Naive B cell (primary cell): ENCODE results near the gene LASP1NB.

ENCODE experiments used
- ATAC-seq, 2 donors: fragments of 150-1000 bp; cut with Tn5 transposase; 2 replicates each; pipeline ENCODE4 v1.10.0; 2021; ENCODE audit warnings: low read depth in 2 of 2, mild to moderate bottlenecking in 2 of 2, moderate library complexity in 2 of 2
- DNase-seq: peaks from one replicate; pipeline ENCODE4 v3.0.0; 2022
- H3K27ac Mint-ChIP-seq, 6 donors: one replicate each; pipeline ENCODE4 v1.8.0; 2020 to 2022; ENCODE audit warnings: mild to moderate bottlenecking in 6 of 6, mixed read lengths in 6 of 6, moderate library complexity in 5 of 6, inconsistent platforms in 2 of 6
- H3K27me3 Mint-ChIP-seq, 3 donors: one replicate each; pipeline ENCODE4 v1.8.0; 2021 to 2022; ENCODE audit warnings: mixed read lengths in 3 of 3, mild to moderate bottlenecking in 1 of 3
- H3K36me3 Mint-ChIP-seq, 2 donors: one replicate each; pipeline ENCODE4 v1.8.0; 2020 to 2022; ENCODE audit warnings: mixed read lengths in 2 of 2, inconsistent platforms in 1 of 2, mild to moderate bottlenecking in 1 of 2
- H3K4me1 Mint-ChIP-seq, 3 donors: one replicate each; pipeline ENCODE4 v1.8.0; 2020 to 2022; ENCODE audit warnings: mixed read lengths in 3 of 3, inconsistent platforms in 1 of 3, mild to moderate bottlenecking in 1 of 3, moderate library complexity in 1 of 3
- H3K4me3 Mint-ChIP-seq, 8 donors: one replicate each; pipeline ENCODE4 v1.8.0; 2020 to 2022; ENCODE audit warnings: mild to moderate bottlenecking in 8 of 8, mixed read lengths in 8 of 8, moderate library complexity in 8 of 8, inconsistent platforms in 2 of 8
- H3K9me3 Mint-ChIP-seq, 7 donors: one replicate each; pipeline ENCODE4 v1.8.0; 2020 to 2022; ENCODE audit warnings: mixed read lengths in 7 of 7, mild to moderate bottlenecking in 5 of 7, inconsistent platforms in 2 of 7, moderate library complexity in 1 of 7

LASP1NB gene

GRCh38 chr17:38925263-38925995 is at the start of gene LASP1NB:
LASP1NB (plus strand) TSS chr17:38925614.
- H3K4me1 Mint-ChIP-seq = peaks cover 11 to 16% (median 14%) of the 10 kb centered on the region in 3 donors
- no peaks in the 10 kb centered on the region for H3K9me3 Mint-ChIP-seq
- H3K36me3 Mint-ChIP-seq = no peaks in the 10 kb centered on the region
- no peaks in the 10 kb centered on the region for H3K27me3 Mint-ChIP-seq
- DNase-seq (no peak), ATAC-seq (no peak)
- H3K4me3 Mint-ChIP-seq = no peak within 1 kb of the TSS
- H3K27ac Mint-ChIP-seq = peak within 1 kb of the TSS in 5 of 6 donors; percentile 5 to 64 (median 56)

DNA sequence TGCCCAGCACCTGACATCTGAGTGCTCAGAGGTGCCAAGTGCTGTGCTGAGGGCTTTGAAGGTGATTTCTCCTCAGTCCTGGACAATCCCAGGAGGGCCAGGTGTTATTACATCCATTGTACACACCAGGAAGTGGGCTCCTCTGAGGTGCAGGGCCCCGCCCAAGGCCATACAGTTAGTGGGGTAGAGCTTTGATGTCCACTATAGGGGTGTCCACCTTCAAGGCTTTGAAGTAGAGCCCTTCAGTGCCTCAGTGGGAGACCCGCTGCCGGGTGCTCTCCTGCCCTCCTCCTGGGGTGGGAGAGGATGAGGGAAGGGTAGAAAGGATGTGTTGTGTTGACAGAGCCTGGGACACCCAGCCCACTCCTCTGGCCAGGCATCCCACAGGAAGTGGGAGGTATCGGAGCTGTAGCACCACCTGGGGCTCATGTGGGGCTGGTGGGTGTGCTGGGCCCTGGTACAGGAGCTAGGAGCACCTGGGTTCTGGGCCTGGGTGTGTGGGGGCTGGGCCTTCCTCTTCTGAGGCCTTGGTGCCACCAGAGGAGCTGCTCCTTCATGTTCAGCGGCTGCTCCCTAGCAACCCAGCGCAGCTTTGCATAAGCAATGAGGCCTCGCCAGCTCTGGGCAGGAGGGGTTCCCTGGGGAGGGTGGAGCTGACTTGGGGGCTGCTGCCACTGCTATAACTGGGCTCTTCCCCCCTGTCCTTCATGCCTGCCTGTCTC is 48.1 kb upstream of the LASP1NB start:
- DNase-seq = peak; percentile 51

DNA sequence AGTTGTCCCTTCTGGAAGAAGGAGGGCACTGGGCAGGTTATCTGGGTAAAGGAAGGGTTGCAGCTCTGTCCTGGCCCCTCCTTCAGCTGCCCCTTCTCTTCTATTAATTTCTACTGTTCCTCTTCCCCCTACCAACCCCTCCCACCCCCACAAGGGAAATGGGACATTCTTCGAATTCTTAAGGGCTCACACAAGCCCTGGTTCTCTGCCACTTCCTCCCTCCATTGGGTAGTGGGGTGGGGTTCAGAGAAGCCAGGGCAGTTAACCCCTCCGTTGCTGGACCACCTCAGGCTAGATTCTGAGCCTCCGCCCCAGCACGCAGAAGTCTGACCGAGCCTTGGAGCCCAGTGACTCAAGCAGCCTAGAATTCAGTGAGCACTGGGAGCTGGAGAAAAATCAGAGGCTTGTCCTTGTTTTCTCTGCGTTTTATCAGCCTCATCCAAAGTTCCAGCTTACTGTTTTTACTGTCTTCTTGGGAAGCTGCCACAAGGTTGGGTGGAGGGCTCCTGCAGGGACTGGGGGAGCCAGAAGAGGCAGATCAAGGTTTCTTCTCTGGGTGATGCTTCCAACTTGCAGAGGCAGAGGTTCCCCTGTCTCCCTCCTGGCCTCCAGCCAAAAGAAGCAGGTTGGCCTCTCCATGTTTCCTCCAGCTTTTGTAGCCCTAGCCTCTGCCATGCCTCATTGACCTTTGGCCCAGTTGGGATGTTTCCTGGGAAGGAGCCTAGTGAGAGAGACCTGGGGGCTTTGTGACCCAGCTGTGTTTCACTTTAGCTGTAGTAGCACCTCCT is 45.3 kb upstream of the LASP1NB start:
- Mint-ChIP-seq H3K27ac (peak overlapping the region in 4 of 6 donors; percentile 9 to 79 (median 24)), H3K4me3 (peak overlapping the region in 1 of 8 donors; percentile 15), H3K9me3 (no peaks in the 10 kb centered on the region), H3K4me1 (peaks cover 64 to 93% (median 78%) of the 10 kb centered on the region in 3 donors), H3K27me3 (no peaks in the 10 kb centered on the region), H3K36me3 (peaks cover 0 to 8% of the 10 kb centered on the region in 2 donors)
- no peak for DNase-seq
- no peak for ATAC-seq

More for the DNA sequence above, 48.1 kb upstream of the LASP1NB start:
- peak overlapping the region; percentile 22 to 77 (median 62) for H3K4me3 Mint-ChIP-seq
- H3K4me1 Mint-ChIP-seq = peaks cover 64 to 96% (median 87%) of the 10 kb centered on the region in 3 donors
- ATAC-seq = peak; percentile 94 to 95
- peak overlapping the region; percentile 6 to 90 (median 85) for H3K27ac Mint-ChIP-seq
- H3K9me3 Mint-ChIP-seq = no peaks in the 10 kb centered on the region
- H3K27me3 Mint-ChIP-seq = no peaks in the 10 kb centered on the region
- H3K36me3 Mint-ChIP-seq = peaks cover 0 to 8% of the 10 kb centered on the region in 2 donors

- H3K27ac Mint-ChIP-seq = peak overlapping the region in 4 of 6 donors; percentile 82 to 94 (median 87)
- H3K27me3 Mint-ChIP-seq = no peaks in the 10 kb centered on the region
- no peak for DNase-seq
- ATAC-seq = no peak
- peaks cover 75 to 94% (median 79%) of the 10 kb centered on the region in 3 donors for H3K4me1 Mint-ChIP-seq
- H3K4me3 Mint-ChIP-seq = peak overlapping the region in 3 of 8 donors; percentile 9 to 80 (median 51)
- H3K36me3 Mint-ChIP-seq = peaks cover 0 to 8% of the 10 kb centered on the region in 2 donors
- H3K9me3 Mint-ChIP-seq = no peaks in the 10 kb centered on the region
Observed at GRCh38 chr17:38881600-38882191, 43.7 kb upstream of the LASP1NB start.

DNA sequence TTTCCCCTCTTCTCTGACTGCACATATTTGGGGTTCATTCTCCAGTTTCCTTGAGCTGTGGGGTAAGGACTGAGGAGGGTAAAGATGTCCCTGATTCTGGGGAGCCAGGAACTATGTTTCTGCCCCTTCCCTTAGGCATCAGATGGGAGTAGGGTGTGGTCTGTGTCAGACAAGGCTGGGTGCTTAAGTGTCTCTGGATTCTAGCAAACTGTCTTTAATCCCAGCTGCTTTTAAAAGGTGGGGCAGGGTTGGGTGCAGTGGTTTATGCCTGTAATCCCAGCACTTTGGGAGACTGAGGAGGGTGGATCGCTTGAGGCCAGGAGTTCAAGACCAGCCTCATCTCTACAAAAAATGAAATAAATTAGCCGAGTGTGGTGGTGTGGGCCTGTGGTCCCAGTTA is 42.5 kb upstream of the LASP1NB start:
- Mint-ChIP-seq H3K27me3 (no peaks in the 10 kb centered on the region), H3K4me1 (peaks cover 67 to 82% (median 67%) of the 10 kb centered on the region in 3 donors), H3K9me3 (no peaks in the 10 kb centered on the region), H3K4me3 (peak overlapping the region in 4 of 8 donors; percentile 61 to 89 (median 78)), H3K36me3 (peaks cover 0 to 8% of the 10 kb centered on the region in 2 donors), H3K27ac (peak overlapping the region in 4 of 6 donors; percentile 27 to 90 (median 83))
- ATAC-seq = no peak
- no peak for DNase-seq

DNA sequence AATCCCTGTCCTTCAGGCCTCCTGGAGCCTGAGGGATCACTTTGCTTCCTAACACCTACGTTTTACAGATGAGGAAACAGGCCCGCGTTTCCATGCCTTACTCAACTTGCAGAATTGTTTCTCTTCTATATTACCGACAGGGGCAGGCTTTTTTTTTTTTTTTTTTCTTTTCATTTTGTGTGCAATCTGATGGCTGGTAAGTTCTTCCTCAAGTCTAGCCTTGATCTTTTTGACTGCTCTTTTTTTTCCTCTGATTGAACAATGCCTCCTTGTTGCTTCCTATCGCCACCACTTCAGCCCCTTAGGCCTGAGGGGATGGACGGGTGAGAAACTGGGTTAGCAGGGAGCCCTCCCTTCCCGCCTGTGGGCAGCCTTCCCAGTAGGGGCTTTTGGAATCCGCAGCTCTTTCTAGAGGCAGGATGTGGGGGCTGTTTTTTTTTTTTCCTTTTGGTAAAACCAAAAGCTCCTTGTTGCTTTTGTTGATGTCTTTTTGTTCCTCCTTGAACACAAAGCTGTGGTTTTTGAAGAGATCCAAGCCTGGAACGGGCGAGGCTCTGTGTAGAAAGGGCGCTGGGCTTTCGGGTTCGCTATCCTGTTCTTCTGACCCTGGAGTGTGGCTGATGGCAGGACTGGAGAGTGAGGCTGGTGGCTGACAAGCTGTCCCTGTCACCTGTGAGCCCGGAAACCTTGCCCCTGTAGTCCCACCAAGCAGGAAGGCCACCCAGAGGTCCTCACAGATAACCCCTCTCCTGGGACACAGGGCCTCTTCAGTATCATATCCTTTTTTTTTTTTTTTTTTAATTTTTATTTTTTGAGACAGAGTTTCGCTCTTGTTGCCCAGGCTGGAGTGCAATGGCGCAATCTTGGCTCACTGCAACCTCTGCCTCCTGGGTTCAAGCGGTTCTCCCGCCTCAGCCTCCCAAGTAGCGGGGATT is 41.6 kb upstream of the LASP1NB start:
- Mint-ChIP-seq H3K4me3 (peak overlapping the region in 7 of 8 donors; percentile 33 to 89 (median 69)), H3K27me3 (no peaks in the 10 kb centered on the region), H3K4me1 (peaks cover 57 to 72% (median 58%) of the 10 kb centered on the region in 3 donors), H3K36me3 (peaks cover 0 to 8% of the 10 kb centered on the region in 2 donors), H3K27ac (peak overlapping the region; percentile 9 to 94 (median 90)), H3K9me3 (no peaks in the 10 kb centered on the region)
- ATAC-seq = peak; percentile 40 to 83
- no peak for DNase-seq

DNA sequence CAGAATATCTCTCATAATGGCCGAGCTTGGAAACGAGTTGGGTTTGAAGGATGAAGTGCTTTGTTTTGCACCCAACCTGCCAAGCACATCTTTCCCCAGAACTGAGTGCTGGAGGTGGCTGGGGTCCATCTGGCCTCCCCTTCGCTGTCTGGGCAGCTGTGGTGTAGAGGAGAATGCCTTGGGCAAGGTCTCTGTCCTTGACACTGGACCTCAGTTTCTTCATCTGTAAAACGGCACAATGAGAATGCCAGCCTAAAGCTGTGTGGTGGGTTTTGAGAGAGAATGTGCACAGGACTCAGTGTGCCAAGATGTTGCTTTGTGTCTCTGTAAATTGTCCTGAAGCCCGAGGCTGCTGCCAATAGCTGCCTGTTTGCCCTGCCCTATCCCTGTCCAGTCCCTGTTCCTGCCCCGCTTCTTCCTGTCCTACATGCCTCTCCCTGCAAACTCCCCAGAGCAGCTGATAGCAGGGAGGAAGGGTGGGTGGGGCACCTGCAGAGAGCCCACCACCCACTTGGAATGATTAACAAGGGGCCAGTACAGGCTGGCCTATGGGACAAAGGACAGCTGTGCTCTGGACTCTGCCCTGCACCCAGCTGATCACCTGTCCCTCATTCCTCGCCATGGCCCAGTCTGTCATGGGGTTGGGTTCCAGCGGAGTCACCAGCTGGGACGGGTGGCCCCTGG is 40.2 kb upstream of the LASP1NB start:
- H3K36me3 Mint-ChIP-seq = no peaks in the 10 kb centered on the region
- no peaks in the 10 kb centered on the region for H3K9me3 Mint-ChIP-seq
- H3K27ac Mint-ChIP-seq = peak overlapping the region in 4 of 6 donors; percentile 47 to 79 (median 66)
- H3K4me1 Mint-ChIP-seq = peaks cover 52 to 65% (median 54%) of the 10 kb centered on the region in 3 donors
- DNase-seq (no peak), ATAC-seq (no peak)
- no peaks in the 10 kb centered on the region for H3K27me3 Mint-ChIP-seq
- peak overlapping the region in 4 of 8 donors; percentile 33 to 72 (median 50) for H3K4me3 Mint-ChIP-seq

DNA sequence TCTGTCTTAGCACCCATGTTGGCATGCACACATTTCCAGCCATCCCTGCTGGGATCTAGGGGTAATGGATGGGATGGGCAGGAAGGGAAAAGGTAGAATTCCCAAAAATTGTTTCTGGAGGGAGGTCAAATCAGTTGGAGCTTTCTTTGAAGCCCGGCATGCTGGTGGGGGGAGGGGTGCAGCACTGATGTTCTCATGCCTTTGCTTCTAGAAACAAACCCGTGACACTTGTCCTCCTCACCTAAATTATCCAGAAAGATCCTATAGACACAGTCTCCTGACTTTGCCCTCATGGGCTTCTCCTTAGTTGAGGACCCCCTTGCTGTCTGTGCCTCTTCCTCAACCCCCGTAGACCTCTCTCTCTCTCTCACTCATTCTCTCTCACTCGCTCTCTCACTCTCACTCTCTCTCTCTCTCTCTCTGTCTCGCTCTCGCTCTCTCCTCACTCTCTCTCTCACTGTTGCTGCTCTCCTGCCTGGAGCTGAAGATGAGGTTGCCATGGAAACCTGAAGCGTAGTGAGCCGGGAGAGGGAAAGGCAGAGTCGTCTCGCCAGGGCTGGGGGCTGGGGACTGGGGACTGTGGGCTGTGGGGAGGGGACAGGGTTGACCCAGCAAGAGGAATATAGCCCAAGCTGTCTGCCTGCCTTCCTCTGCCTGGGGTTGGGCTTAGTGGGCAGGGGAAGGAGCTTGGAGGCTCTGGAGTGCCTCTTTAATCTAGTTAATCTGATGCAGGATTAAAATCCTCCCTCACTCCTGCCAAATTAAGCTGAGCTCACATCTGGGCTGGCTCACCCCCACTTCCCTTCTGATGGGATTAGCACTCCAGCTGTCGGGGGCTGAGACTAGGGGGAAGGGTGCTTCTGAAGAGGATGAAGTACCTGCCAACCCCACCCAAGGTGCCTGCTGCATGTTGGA is 39.4 kb upstream of the LASP1NB start:
- Mint-ChIP-seq H3K36me3 (no peaks in the 10 kb centered on the region), H3K4me1 (peaks cover 49 to 57% (median 50%) of the 10 kb centered on the region in 3 donors), H3K9me3 (no peaks in the 10 kb centered on the region), H3K27ac (peak overlapping the region; percentile 44 to 87 (median 69)), H3K27me3 (no peaks in the 10 kb centered on the region), H3K4me3 (peak overlapping the region in 3 of 8 donors; percentile 29 to 33 (median 30))
- no peak for DNase-seq
- no peak for ATAC-seq

DNA sequence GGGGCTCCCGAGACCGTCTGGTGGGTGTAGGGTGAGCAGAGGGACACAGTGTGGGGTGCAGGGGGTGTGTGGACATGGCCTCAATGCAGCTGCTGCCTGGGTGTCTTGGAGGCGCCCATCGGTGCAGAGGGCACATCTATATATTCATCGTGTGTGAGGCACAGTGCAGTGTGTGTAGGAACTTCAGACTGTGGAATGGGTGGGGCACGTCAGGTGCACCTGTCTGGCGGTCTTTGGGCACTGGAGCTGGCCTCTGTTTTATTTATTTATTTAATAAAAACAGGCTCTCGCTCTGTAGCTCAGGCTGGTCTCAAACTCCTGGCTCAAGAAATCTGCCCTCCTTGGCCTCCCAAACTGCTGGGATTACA is 38.8 kb upstream of the LASP1NB start:
- H3K36me3 Mint-ChIP-seq = no peaks in the 10 kb centered on the region
- ATAC-seq (no peak), DNase-seq (no peak)
- H3K4me1 Mint-ChIP-seq = peaks cover 48 to 56% (median 51%) of the 10 kb centered on the region in 3 donors
- H3K9me3 Mint-ChIP-seq = no peaks in the 10 kb centered on the region
- no peak overlapping the region for H3K4me3 Mint-ChIP-seq
- no peaks in the 10 kb centered on the region for H3K27me3 Mint-ChIP-seq
- peak overlapping the region in 5 of 6 donors; percentile 44 to 69 (median 65) for H3K27ac Mint-ChIP-seq

DNA sequence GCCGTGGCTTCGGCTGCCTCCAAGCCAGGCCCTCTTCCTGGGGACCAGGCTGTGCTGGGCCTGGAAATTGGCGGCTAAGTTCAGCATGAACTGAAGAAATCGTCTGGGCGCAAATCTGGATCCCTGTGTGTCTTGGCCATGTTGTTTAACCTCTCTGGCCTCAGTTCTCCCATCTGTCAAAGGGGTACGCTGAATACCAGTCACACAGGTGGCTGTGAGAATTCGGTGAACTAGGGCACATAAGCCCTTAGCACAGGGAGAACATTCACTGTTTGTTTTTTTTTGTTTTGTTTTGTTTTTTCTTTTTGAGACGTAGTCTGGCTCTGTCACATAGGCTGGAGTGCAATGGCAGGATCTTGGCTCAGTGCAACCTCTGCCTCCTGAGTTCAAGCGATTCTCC is 36.6 kb upstream of the LASP1NB start:
- no peaks in the 10 kb centered on the region for H3K9me3 Mint-ChIP-seq
- no peak overlapping the region for H3K4me3 Mint-ChIP-seq
- no peak for DNase-seq
- no peaks in the 10 kb centered on the region for H3K36me3 Mint-ChIP-seq
- ATAC-seq = no peak
- H3K4me1 Mint-ChIP-seq = peaks cover 39 to 42% (median 40%) of the 10 kb centered on the region in 3 donors
- H3K27me3 Mint-ChIP-seq = no peaks in the 10 kb centered on the region
- peak overlapping the region in 1 of 6 donors; percentile 52 for H3K27ac Mint-ChIP-seq
